ENCODE results near the gene NDE1. TPM values are rescaled to one million over a fixed set of nuclear protein-coding genes. Genes with fewer than 3 reads are reported as not detected.

Gene NDE1
- total and polyA plus RNA-seq, 2 experiments from 2014 or later = 10.3 to 11.8 TPM

- no peaks in the 10 kb centered on the region for H3K9me3 ChIP-seq (ENCODE audit: low read depth)
- H3K36me3 ChIP-seq (replicated peaks; ENCODE audit: insufficient read depth, low read depth) = no peaks in the 10 kb centered on the region
- H3K27me3 ChIP-seq = no peaks in the 10 kb centered on the region
- H3K79me2 ChIP-seq = no peaks in the 10 kb centered on the region
- H3K27ac ChIP-seq = no peak overlapping the region
- no peaks in the 10 kb centered on the region for H3K9me2 ChIP-seq (replicated peaks; ENCODE audit: insufficient read depth)
- 95% methylated on average over 7 of the region's 7 CpGs for WGBS (ENCODE audit: low lambda C conversion rate, missing lambda C conversion rate)
- H4K20me1 ChIP-seq (ENCODE audit: insufficient read depth, poor library complexity, severe bottlenecking) = no peaks in the 10 kb centered on the region
- H2AFZ ChIP-seq = no peak overlapping the region
- H3K4me1 ChIP-seq (ENCODE audit: insufficient read depth) = no peaks in the 10 kb centered on the region
- no peak for DNase-seq (ENCODE audit: low spot score)
- H3K4me2 ChIP-seq = no peak overlapping the region
- no peak overlapping the region for H3K4me3 ChIP-seq
- TF ChIP-seq EZH2 (IDR thresholded peaks at IDR 0.05; ENCODE audit: borderline replicate concordance) (no peak), EZH2phosphoT487 (IDR thresholded peaks at IDR 0.05; ENCODE audit: low read depth, severe bottlenecking, unreplicated experiment) (no peak)
- TF ChIP-seq, protein P1, sequence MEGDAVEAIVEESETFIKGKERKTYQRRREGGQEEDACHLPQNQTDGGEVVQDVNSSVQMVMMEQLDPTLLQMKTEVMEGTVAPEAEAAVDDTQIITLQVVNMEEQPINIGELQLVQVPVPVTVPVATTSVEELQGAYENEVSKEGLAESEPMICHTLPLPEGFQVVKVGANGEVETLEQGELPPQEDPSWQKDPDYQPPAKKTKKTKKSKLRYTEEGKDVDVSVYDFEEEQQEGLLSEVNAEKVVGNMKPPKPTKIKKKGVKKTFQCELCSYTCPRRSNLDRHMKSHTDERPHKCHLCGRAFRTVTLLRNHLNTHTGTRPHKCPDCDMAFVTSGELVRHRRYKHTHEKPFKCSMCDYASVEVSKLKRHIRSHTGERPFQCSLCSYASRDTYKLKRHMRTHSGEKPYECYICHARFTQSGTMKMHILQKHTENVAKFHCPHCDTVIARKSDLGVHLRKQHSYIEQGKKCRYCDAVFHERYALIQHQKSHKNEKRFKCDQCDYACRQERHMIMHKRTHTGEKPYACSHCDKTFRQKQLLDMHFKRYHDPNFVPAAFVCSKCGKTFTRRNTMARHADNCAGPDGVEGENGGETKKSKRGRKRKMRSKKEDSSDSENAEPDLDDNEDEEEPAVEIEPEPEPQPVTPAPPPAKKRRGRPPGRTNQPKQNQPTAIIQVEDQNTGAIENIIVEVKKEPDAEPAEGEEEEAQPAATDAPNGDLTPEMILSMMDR (IDR thresholded peaks at IDR 0.05; ENCODE audit: poor library complexity) = no peak
Measured at GRCh38 chr16:15708997-15709396, 59.0 kb downstream of the NDE1 start.

- Histone ChIP-seq H3K36me3 (replicated peaks; ENCODE audit: insufficient read depth, low read depth) (no peaks in the 10 kb centered on the region), H4K20me1 (ENCODE audit: insufficient read depth, poor library complexity, severe bottlenecking) (no peaks in the 10 kb centered on the region), H3K4me3 (no peak overlapping the region), H3K79me2 (no peaks in the 10 kb centered on the region), H3K9me2 (replicated peaks; ENCODE audit: insufficient read depth) (no peaks in the 10 kb centered on the region), H2AFZ (no peak overlapping the region), H3K4me1 (ENCODE audit: insufficient read depth) (no peaks in the 10 kb centered on the region), H3K4me2 (no peak overlapping the region), H3K27ac (no peak overlapping the region), H3K27me3 (no peaks in the 10 kb centered on the region), H3K9me3 (ENCODE audit: low read depth) (no peaks in the 10 kb centered on the region)
- DNase-seq (ENCODE audit: low spot score) = no peak
- 87% methylated on average over 24 of the region's 29 CpGs for WGBS (ENCODE audit: low lambda C conversion rate, missing lambda C conversion rate)
- TF ChIP-seq EZH2 (IDR thresholded peaks at IDR 0.05; ENCODE audit: borderline replicate concordance) = no peak
- TF ChIP-seq, protein P1 (IDR thresholded peaks at IDR 0.05; ENCODE audit: poor library complexity) = no peak
- TF ChIP-seq EZH2phosphoT487 (IDR thresholded peaks at IDR 0.05; ENCODE audit: low read depth, severe bottlenecking, unreplicated experiment) = no peak
Measured at GRCh38 chr16:15714393-15715172, 64.5 kb downstream of the NDE1 start.

DNA sequence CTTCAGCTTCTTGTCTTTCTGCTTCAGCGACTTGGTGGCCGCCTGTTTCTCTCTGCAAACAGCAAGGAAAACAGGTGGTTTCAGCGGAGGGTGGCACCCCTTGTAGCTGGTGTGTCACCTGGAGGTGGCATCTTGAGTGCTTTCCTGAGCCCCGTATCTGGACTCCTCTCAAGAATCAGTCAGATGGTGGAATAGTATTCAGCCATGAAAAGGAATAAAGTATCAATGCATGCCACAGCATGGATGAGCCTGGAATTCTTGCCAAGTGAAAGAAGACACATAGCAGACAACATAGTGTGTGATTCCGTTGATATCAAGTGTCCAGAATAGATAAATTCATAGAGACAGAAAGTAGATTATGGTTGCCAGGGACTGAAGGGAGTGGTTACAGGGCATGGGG, 65.2 kb downstream of the NDE1 start:
- Histone ChIP-seq H4K20me1 (ENCODE audit: insufficient read depth, poor library complexity, severe bottlenecking) (no peaks in the 10 kb centered on the region), H3K27ac (no peak overlapping the region), H3K9me3 (ENCODE audit: low read depth) (no peaks in the 10 kb centered on the region), H3K79me2 (no peaks in the 10 kb centered on the region), H3K4me1 (ENCODE audit: insufficient read depth) (no peaks in the 10 kb centered on the region), H3K9me2 (replicated peaks; ENCODE audit: insufficient read depth) (no peaks in the 10 kb centered on the region), H3K36me3 (replicated peaks; ENCODE audit: insufficient read depth, low read depth) (no peaks in the 10 kb centered on the region), H3K27me3 (no peaks in the 10 kb centered on the region), H2AFZ (no peak overlapping the region), H3K4me3 (no peak overlapping the region), H3K4me2 (no peak overlapping the region)
- 98% methylated on average over 5 of the region's 5 CpGs for WGBS (ENCODE audit: low lambda C conversion rate, missing lambda C conversion rate)
- DNase-seq (ENCODE audit: low spot score) = no peak
- no peak for TF ChIP-seq EZH2phosphoT487 (IDR thresholded peaks at IDR 0.05; ENCODE audit: low read depth, severe bottlenecking, unreplicated experiment)
- TF ChIP-seq, protein P1 (IDR thresholded peaks at IDR 0.05; ENCODE audit: poor library complexity) = no peak

All from hepatocyte (in vitro differentiated cells).